Astrocyte (in vitro differentiated cells and primary cell): Measurements from ENCODE around the gene CLBA1. TPM values are rescaled to one million over a fixed set of nuclear protein-coding genes. Genes with fewer than 3 reads are reported as not detected.

ENCODE experiments used
- DNase-seq: peaks from one replicate; pipeline ENCODE4 v3.0.0-alpha.2; 2010; ENCODE audit warnings: low read depth
- FAIRE-seq: peaks from 2 replicates; lab custom pipeline; 2011; peaks lifted over from hg19 to GRCh38; lab: Jason Lieb, UNC
- H2AFZ ChIP-seq: 2 replicates; pipeline ENCODE4 v1.6.0; 2012; ENCODE audit warnings: low read depth, low read length, inconsistent platforms
- H3K27ac ChIP-seq: 2 replicates; pipeline ENCODE4 v1.5.1; 2011; ENCODE audit warnings: low read depth, low read length, inconsistent platforms
- H3K27me3 ChIP-seq: 2 replicates; pipeline ENCODE4 v1.6.0; 2011; ENCODE audit warnings: low read length, inconsistent platforms; ENCODE audit not compliant: insufficient read depth
- H3K36me3 ChIP-seq: 2 replicates; pipeline ENCODE4 v1.5.1; 2011; ENCODE audit warnings: low read length, inconsistent platforms; ENCODE audit not compliant: insufficient read depth
- H3K4me1 ChIP-seq: 2 replicates; pipeline ENCODE4 v1.5.1; 2011; ENCODE audit warnings: low read length, inconsistent platforms; ENCODE audit not compliant: insufficient read depth
- H3K4me2 ChIP-seq: 2 replicates; pipeline ENCODE4 v1.6.0; 2012; ENCODE audit warnings: low read length, inconsistent platforms
- H3K4me3 ChIP-seq: 2 replicates; pipeline ENCODE4 v1.5.1; 2011; ENCODE audit warnings: low read depth, mild to moderate bottlenecking, low read length, inconsistent platforms; ENCODE audit not compliant: insufficient read depth
- H3K79me2 ChIP-seq: 2 replicates; pipeline ENCODE4 v1.6.0; 2012; ENCODE audit warnings: mild to moderate bottlenecking, low read length, inconsistent platforms; ENCODE audit not compliant: insufficient read depth
- H3K9ac ChIP-seq: 2 replicates; pipeline ENCODE4 v1.6.0; 2012; ENCODE audit warnings: mild to moderate bottlenecking, low read length, inconsistent platforms
- H3K9me3 ChIP-seq: 2 replicates; pipeline ENCODE4 v1.5.1; 2012; ENCODE audit warnings: low read depth, mild to moderate bottlenecking, low read length, inconsistent platforms; ENCODE audit not compliant: insufficient read depth
- H4K20me1 ChIP-seq: 2 replicates; pipeline ENCODE4 v1.6.0; 2012; ENCODE audit warnings: low read length, inconsistent platforms; ENCODE audit not compliant: insufficient read depth
- H3K27ac Mint-ChIP-seq: one replicate; pipeline ENCODE4 v1.8.0; 2021; ENCODE audit warnings: mild to moderate bottlenecking, mixed read lengths; ENCODE audit not compliant: unreplicated experiment
- H3K27me3 Mint-ChIP-seq: one replicate; pipeline ENCODE4 v1.8.0; 2021; ENCODE audit warnings: low read depth, mixed read lengths; ENCODE audit not compliant: unreplicated experiment
- H3K36me3 Mint-ChIP-seq: one replicate; pipeline ENCODE4 v1.8.0; 2021; ENCODE audit warnings: low read depth, mixed read lengths; ENCODE audit not compliant: unreplicated experiment
- H3K4me1 Mint-ChIP-seq: one replicate; pipeline ENCODE4 v1.8.0; 2021; ENCODE audit warnings: low read depth, mixed read lengths; ENCODE audit not compliant: unreplicated experiment
- H3K4me3 Mint-ChIP-seq: one replicate; pipeline ENCODE4 v1.8.0; 2021; ENCODE audit warnings: mild to moderate bottlenecking, moderate library complexity, mixed read lengths; ENCODE audit not compliant: unreplicated experiment
- H3K9me3 Mint-ChIP-seq: one replicate; pipeline ENCODE4 v1.8.0; 2021; ENCODE audit warnings: mild to moderate bottlenecking, mixed read lengths; ENCODE audit not compliant: unreplicated experiment
- CTCF ChIP-seq: IDR thresholded peaks from 2 replicates; pipeline ENCODE4 v1.5.1; 2011; ENCODE audit warnings: low read depth, mild to moderate bottlenecking, inconsistent platforms, low read length, moderate library complexity; ENCODE audit not compliant: insufficient read depth
- EZH2 ChIP-seq: IDR thresholded peaks from 2 replicates; pipeline ENCODE4 v1.6.1; 2012; ENCODE audit warnings: mild to moderate bottlenecking, low read length, inconsistent platforms; ENCODE audit not compliant: insufficient read depth
- total RNA-seq: library from RNA; stranded (reverse); gene quantifications from 2 replicates; pipeline ENCODE4 v1.2.1, GENCODE V29; 2021

Gene CLBA1
- total RNA-seq, 1 donor from 2014 or later: 6.3 TPM

DNA sequence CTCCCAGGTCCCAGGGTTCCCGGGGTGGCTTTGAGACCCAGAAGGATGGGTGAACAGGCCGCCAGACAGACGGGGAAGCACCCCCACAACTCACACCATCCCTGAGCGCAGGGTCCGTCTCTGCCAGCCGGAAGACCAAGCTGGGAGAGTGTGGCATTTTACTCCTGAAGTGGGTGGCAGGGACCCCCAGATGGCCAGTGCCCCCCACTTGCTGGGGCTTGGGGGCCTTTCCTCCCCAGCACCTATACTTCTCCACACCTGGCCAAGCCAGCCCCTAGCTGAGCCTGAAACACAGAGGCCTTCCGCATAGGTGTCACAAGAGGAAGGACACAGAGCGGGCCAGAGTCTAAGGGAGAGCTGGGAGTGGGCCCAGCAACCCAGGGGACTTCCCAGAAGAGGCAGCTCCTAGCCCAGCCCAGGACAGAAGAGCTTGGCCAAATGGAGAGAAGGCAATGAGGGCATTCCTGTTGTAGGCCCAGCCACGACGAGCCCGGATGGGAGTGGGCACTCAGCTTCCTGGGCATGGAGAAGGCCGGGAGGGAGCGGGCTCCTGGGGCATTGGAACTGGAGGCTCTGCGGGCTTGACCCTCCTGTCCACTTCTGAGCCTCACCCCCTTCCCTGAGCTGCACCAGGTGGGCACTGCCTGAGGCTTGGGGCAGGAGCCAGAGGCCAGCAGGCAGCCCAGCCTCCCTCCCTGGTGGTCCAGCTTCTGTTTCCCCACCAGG, 10.8 kb upstream of the CLBA1 start:
- no peak overlapping the region for H3K27ac Mint-ChIP-seq
- H3K4me1 Mint-ChIP-seq: peaks cover 8% of the 10 kb centered on the region

DNA sequence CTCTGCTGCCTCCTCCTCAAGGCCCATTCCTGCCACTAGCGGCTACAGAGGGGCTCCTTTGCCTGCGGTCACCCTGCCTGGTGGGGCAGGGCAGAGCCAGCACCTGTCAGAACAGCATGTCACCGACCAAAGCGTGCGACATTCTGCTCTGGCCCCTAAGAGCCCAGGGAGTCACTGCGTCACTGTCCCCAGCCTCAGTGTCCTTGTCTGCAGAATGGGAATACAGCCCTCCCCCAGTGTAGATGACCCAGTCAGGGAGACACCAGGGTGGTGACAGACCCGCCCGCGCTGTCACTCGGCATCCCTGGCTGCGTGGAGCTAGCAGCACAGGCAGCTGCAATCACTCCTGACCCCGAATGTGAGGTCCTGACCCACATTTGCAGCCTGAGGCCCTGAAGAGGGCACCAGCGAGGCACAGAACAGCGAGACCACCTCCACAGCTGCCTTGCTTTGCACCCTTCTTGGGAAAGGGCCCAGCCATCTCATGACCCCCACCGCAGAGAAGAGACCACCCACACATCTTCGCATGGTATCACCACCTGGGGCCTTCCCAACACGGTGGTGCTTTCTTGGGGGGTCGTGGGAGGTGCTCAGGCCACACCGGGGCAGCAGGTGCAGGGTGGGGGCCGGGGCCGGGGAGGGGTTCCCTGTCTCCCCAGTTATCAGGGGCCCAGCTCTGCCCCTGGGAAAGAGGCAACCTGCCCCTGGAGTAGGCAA, 9.9 kb upstream of the CLBA1 start:
- TF ChIP-seq CTCF (no peak), EZH2 (no peak)
- no peak overlapping the region for H3K4me3 Mint-ChIP-seq
- H4K20me1 ChIP-seq: peaks cover 16% of the 10 kb centered on the region
- no peak for DNase-seq
- H3K4me2 ChIP-seq: no peak overlapping the region
- no peak overlapping the region for H3K27ac ChIP-seq
- H3K27ac Mint-ChIP-seq: no peak overlapping the region
- H3K4me3 ChIP-seq: no peak overlapping the region
- peaks cover 18% of the 10 kb centered on the region for H3K27me3 Mint-ChIP-seq
- H3K79me2 ChIP-seq: peaks cover 14% of the 10 kb centered on the region
- no peak overlapping the region for H2AFZ ChIP-seq
- peaks cover 67% of the 10 kb centered on the region for H3K4me1 ChIP-seq
- H3K27me3 ChIP-seq: no peaks in the 10 kb centered on the region
- no peaks in the 10 kb centered on the region for H3K36me3 Mint-ChIP-seq
- no peaks in the 10 kb centered on the region for H3K36me3 ChIP-seq
- H3K9me3 ChIP-seq: no peaks in the 10 kb centered on the region
- no peak overlapping the region for H3K9ac ChIP-seq
- no peaks in the 10 kb centered on the region for H3K9me3 Mint-ChIP-seq
- no peak for FAIRE-seq
- H3K4me1 Mint-ChIP-seq: peaks cover 8% of the 10 kb centered on the region

More for the DNA sequence above, 10.8 kb upstream of the CLBA1 start:
- Histone ChIP-seq H3K9me3 (no peaks in the 10 kb centered on the region), H3K79me2 (peaks cover 15% of the 10 kb centered on the region), H2AFZ (no peak overlapping the region), H3K4me1 (peaks cover 69% of the 10 kb centered on the region), H3K36me3 (no peaks in the 10 kb centered on the region), H3K4me3 (no peak overlapping the region), H4K20me1 (peaks cover 16% of the 10 kb centered on the region), H3K27ac (no peak overlapping the region), H3K9ac (no peak overlapping the region), H3K4me2 (no peak overlapping the region), H3K27me3 (no peaks in the 10 kb centered on the region)
- no peak for DNase-seq
- no peak for TF ChIP-seq EZH2
- no peak for TF ChIP-seq CTCF
- Mint-ChIP-seq H3K4me3 (no peak overlapping the region), H3K27me3 (peaks cover 14% of the 10 kb centered on the region), H3K36me3 (no peaks in the 10 kb centered on the region), H3K9me3 (no peaks in the 10 kb centered on the region)
- no peak for FAIRE-seq
